ENCODE data around the gene CREB5.

The CREB5 gene

GRCh38 chr7:28554802-28555471 lies 142.6 kb downstream of the CREB5 start:
- no peak for DNase-seq

GRCh38 chr7:28556025-28556424 lies 143.7 kb downstream of the CREB5 start:
- DNase-seq = no peak

GRCh38 chr7:28556671-28557070 lies 144.4 kb downstream of the CREB5 start:
- DNase-seq = no peak

- no peak for DNase-seq
Observed at GRCh38 chr7:28558236-28558635, 145.9 kb downstream of the CREB5 start.

GRCh38 chr7:28560767-28561166 lies 148.4 kb downstream of the CREB5 start:
- no peak for DNase-seq

- DNase-seq = no peak
Observed at GRCh38 chr7:28564033-28564432, 151.7 kb downstream of the CREB5 start.

GRCh38 chr7:28564755-28565374 lies 152.5 kb downstream of the CREB5 start:
- no peak for DNase-seq

- DNase-seq = no peak
Observed at GRCh38 chr7:28565980-28566379, 153.7 kb downstream of the CREB5 start.

GRCh38 chr7:28570113-28570969 lies 158.0 kb downstream of the CREB5 start:
- no peak for DNase-seq

GRCh38 chr7:28570970-28571288 lies 158.6 kb downstream of the CREB5 start:
- DNase-seq = no peak

- no peak for DNase-seq
Observed at GRCh38 chr7:28571405-28571804, 159.1 kb downstream of the CREB5 start.

GRCh38 chr7:28572321-28573058 lies 160.2 kb downstream of the CREB5 start:
- no peak for DNase-seq

- no peak for DNase-seq
Observed at GRCh38 chr7:28573059-28573553, 160.8 kb downstream of the CREB5 start.

- DNase-seq = no peak
Observed at GRCh38 chr7:28573651-28574301, 161.5 kb downstream of the CREB5 start.

GRCh38 chr7:28575241-28575643 lies 162.9 kb downstream of the CREB5 start:
- no peak for DNase-seq

GRCh38 chr7:28576656-28577055 lies 164.3 kb downstream of the CREB5 start:
- no peak for DNase-seq

- DNase-seq = no peak
Observed at GRCh38 chr7:28579571-28579970, 167.3 kb downstream of the CREB5 start.

- no peak for DNase-seq
Observed at GRCh38 chr7:28580665-28581064, 168.3 kb downstream of the CREB5 start.

- DNase-seq = no peak
Observed at GRCh38 chr7:28581351-28581750, 169.0 kb downstream of the CREB5 start.

GRCh38 chr7:28582226-28582625 lies 169.9 kb downstream of the CREB5 start:
- DNase-seq = no peak

GRCh38 chr7:28584235-28584634 lies 171.9 kb downstream of the CREB5 start:
- DNase-seq = no peak

GRCh38 chr7:28586736-28587135 lies 174.4 kb downstream of the CREB5 start:
- DNase-seq = no peak

GRCh38 chr7:28587211-28587610 lies 174.9 kb downstream of the CREB5 start:
- no peak for DNase-seq
